Left ventricle myocardium inferior (tissue), 1 donor: Measurements from ENCODE around the gene LSM12. TPM values are rescaled to one million over a fixed set of nuclear protein-coding genes. Genes with fewer than 3 reads are reported as not detected.

Experiments
- DNase-seq: peaks from one replicate; pipeline ENCODE4 v3.0.0-alpha.2; 2020
- H3K27ac ChIP-seq: fragments of 200-600 bp; replicated peaks from 2 replicates; pipeline ENCODE4 v1.8.0; 2021
- H3K27me3 ChIP-seq: fragments of 200-600 bp; 2 replicates; pipeline ENCODE4 v1.8.0; 2021; ENCODE audit warnings: low read depth
- H3K36me3 ChIP-seq: fragments of 200-600 bp; 2 replicates; pipeline ENCODE4 v1.8.0; 2021
- H3K4me1 ChIP-seq: fragments of 200-600 bp; 2 replicates; pipeline ENCODE4 v1.8.0; 2021
- H3K4me3 ChIP-seq: fragments of 200-600 bp; 2 replicates; pipeline ENCODE4 v1.8.0; 2021; ENCODE audit warnings: mild to moderate bottlenecking, moderate library complexity
- H3K9me3 ChIP-seq: fragments of 200-600 bp; replicated peaks from 2 replicates; pipeline ENCODE4 v1.8.0; 2021
- intact Hi-C: fragments of 100-400 bp; cut with micrococcal nuclease; formaldehyde crosslinking; loops from one replicate; pipeline ENCODE4 v1.11.0; 2022
- long read RNA-seq: library from polyadenylated mRNA; unstranded; transcript quantifications from one replicate; pipeline ENCODE4 v2.0.0, GENCODE V29; 2021
- total RNA-seq: library from RNA; stranded (reverse); fragmentation: NEBNext Ultra II Directional; extraction: Animal tissue kit (Norgen Biotek cat#: 25700); gene quantifications from one replicate; pipeline ENCODE4 v1.2.1, GENCODE V29; 2021
- TF ChIP-seq, protein P1 (sequence below): fragments of 200-600 bp; IDR thresholded peaks from 2 replicates; pipeline ENCODE4 v1.8.0; 2021; ENCODE audit warnings: antibody characterized with exemption, mild to moderate bottlenecking, borderline replicate concordance
- donor health status: DM: no; HTN: yes; CAD: no; lungs with severe emphysema.

Gene LSM12
- total RNA-seq, result 41.2 TPM
- long read RNA-seq, transcript LSM12-201 (5 exons, 2,308 nt), result major isoform, 51 of 58 reads
- long read RNA-seq, partial matches to known transcripts, result 0 of 58 reads
- long read RNA-seq, other reads (novel, unspliced or antisense), result 7 of 58 reads

DNA sequence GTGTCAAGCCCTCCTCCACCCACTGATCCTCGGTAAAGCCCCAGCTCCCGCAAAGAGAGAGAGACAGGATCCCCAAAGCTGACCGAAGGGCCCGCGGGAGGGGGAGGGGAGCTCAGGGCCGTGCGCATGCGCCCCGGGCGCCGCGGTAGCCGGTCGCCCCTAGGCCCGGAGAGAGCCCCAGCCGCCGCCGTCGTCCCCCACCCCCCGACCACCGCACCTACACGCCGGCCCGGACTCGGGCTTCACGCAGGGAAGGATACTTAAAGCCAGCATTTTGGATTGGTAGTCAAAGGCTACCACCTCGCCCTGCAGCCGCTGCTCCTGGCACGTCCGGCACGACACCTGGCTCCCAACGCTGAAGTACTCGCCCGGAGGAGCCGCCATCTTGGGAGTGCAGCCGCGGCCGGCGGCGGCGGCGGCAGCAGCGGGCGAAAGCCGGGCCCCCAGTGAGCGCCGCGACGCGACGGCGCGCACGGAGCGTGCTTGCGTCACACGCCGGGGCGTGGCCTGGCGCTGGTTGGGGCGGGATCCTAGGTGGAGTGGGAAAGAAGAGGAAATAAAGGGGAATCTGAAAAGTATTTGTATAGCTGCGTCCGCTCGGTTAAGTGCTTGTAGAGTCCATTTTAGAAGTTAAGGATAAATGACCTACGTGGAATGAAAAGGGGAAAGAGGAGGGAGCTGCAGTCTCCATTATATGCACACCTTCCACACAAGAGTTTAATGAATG is at the start of gene LSM12:
Gene LSM12 (minus strand): TSS at position 468 of the 727 bp plus-strand sequence. CDS start 84 bp downstream, at position 384.
- intact Hi-C loops, result no loop called here
- Histone ChIP-seq H3K9me3 (no peaks in the 10 kb centered on the region), H3K36me3 (peaks cover 20% of the 10 kb centered on the region), H3K4me3 (peak within 1 kb of the TSS; percentile 81), H3K27me3 (no peaks in the 10 kb centered on the region), H3K27ac (peak within 1 kb of the TSS; percentile 96), H3K4me1 (peaks cover 73% of the 10 kb centered on the region)
- TF ChIP-seq, protein P1, sequence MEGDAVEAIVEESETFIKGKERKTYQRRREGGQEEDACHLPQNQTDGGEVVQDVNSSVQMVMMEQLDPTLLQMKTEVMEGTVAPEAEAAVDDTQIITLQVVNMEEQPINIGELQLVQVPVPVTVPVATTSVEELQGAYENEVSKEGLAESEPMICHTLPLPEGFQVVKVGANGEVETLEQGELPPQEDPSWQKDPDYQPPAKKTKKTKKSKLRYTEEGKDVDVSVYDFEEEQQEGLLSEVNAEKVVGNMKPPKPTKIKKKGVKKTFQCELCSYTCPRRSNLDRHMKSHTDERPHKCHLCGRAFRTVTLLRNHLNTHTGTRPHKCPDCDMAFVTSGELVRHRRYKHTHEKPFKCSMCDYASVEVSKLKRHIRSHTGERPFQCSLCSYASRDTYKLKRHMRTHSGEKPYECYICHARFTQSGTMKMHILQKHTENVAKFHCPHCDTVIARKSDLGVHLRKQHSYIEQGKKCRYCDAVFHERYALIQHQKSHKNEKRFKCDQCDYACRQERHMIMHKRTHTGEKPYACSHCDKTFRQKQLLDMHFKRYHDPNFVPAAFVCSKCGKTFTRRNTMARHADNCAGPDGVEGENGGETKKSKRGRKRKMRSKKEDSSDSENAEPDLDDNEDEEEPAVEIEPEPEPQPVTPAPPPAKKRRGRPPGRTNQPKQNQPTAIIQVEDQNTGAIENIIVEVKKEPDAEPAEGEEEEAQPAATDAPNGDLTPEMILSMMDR, result no peak
- DNase-seq, result peak; percentile 90

DNA sequence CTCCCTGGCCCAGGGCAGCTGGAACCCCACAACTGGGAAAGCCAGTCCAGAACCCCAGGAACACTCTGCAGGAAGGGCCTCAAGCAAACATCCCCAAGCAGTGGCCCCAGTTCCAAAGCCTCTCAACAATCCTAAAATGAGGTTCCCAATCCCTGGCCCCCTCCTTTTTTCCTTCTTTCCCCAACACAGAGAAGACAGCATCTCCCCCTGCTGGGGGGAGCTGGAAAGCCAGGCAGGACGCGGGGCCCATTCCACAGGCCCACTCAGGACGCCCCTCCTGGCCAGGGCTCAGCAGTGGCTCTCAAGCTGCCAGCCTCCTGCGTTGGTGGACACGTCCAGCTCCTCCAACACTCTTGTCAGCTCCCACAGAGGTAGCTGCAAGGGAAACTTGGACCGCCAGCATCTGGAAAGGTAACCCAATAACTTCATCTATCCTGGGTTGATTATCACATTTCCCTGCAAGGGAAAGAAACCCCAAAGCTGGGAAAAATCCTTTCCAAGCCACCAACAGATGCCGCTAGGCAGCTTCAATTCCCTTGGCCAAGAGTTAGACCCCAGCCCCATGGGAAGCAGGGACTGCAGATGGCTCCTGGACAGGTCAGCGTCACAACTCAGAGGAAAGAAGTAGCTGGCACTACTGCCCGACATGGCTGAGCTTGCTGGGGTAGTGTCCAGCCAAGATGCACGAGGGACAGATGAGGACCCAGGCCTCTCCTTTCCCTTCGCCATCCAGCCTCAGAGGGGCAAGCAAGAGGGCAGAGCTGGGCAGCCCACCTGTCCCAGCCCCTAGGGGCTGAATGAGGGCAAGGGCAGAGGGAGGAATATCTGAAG is 49.3 kb upstream of the LSM12 start:
- H3K27ac ChIP-seq, result peak overlapping the region; percentile 35
- H3K9me3 ChIP-seq, result no peaks in the 10 kb centered on the region
- H3K27me3 ChIP-seq, result no peaks in the 10 kb centered on the region
- peaks cover 99% of the 10 kb centered on the region for H3K4me1 ChIP-seq
- H3K36me3 ChIP-seq, result peaks cover 27% of the 10 kb centered on the region
- TF ChIP-seq, protein P1, result peak; percentile 83
- no peak overlapping the region for H3K4me3 ChIP-seq
- no peak for DNase-seq
- intact Hi-C loops, result no loop called here

DNA sequence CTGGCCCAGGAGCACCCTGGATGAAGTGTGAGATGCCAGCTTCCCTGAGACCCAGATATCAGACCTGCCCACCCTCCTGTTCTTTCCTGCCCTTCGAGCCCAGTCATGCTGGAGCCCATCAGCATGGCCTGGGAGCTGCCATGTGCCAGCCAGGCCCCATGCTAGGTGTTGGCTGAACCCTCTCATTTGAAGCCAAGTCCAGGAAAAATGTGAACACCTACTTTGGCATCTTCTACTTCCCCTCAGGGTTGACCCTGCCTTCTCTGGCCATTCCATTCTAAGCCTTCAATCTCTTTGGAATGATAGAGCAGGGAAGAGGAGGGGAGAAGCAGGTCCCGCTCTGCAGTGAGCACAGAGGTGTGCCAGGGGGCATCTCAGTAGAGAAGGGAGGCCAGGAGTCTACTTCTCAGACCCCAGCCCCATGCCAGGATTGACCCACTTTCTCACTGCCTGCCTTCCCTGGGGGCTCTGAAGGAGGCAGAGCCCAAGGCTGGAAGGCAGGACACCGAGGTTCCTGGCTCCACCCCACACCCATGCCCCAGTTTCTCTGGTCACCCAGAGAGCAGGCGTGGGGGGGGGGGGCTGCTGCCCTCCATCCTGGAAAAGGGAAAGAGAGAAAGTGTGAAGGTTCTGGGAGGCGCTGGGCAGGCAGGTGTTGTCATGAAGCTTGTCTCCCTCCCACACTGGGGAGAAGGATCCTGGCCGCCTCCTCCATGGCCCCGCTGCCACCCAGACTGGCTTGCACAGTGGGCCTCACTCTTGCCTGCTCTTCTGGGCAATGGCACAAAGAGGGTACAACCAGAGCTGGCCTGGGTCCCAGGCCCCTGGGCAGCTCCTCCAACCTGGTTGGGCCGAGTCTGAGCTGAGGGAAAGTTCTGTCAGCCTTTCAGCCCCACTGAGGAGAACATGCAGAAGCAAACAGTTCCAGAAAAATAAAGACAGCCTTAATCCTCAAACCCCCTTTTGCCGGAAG is 47.7 kb upstream of the LSM12 start:
- peak overlapping the region; percentile 94 for H3K27ac ChIP-seq
- peaks cover 99% of the 10 kb centered on the region for H3K4me1 ChIP-seq
- DNase-seq, result no peak
- intact Hi-C loops, result no loop called here
- H3K9me3 ChIP-seq, result no peaks in the 10 kb centered on the region
- H3K27me3 ChIP-seq, result no peaks in the 10 kb centered on the region
- peaks cover 28% of the 10 kb centered on the region for H3K36me3 ChIP-seq
- TF ChIP-seq, protein P1, result no peak
- no peak overlapping the region for H3K4me3 ChIP-seq

DNA sequence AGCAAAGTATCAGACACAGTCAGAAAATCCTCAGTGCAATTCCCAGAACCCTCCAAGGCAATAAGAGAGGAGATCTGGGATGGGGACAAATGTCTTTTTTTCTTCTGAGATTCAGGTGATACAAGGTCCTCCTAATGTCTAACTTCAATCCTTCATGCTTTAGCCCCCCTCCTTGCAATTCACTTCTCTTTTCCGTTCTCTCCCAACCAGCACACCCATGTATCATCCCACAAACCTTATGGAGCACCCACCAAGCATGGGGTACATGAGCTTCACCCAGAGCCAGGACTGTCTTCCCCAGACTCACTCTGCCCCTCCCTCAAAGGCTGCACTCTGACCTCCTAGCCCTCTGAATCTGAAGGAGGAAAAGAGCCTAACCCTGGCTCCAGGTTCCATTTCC is 46.9 kb upstream of the LSM12 start:
- peaks cover 99% of the 10 kb centered on the region for H3K4me1 ChIP-seq
- H3K27me3 ChIP-seq, result no peaks in the 10 kb centered on the region
- intact Hi-C loops, result no loop called here
- peaks cover 31% of the 10 kb centered on the region for H3K36me3 ChIP-seq
- H3K4me3 ChIP-seq, result no peak overlapping the region
- TF ChIP-seq, protein P1, result no peak
- no peaks in the 10 kb centered on the region for H3K9me3 ChIP-seq
- H3K27ac ChIP-seq, result peak overlapping the region; percentile 94
- no peak for DNase-seq
